NCI-H69 (cell line): Measurements from ENCODE around the gene HSD3B7.
"Not testable (repeated sequence)": the region's sequence is repeated elsewhere in the genome, so short reads cannot be mapped to it uniquely, and the experiment has no call there.

Source experiments
- DNase-seq: peaks from one replicate; lab custom pipeline; 2025; lab: John Stamatoyannopoulos, UW

HSD3B7 gene

GRCh38 chr16:31000671-31001382 is 15.8 kb downstream of the HSD3B7 start:
- no peak for DNase-seq

DNA sequence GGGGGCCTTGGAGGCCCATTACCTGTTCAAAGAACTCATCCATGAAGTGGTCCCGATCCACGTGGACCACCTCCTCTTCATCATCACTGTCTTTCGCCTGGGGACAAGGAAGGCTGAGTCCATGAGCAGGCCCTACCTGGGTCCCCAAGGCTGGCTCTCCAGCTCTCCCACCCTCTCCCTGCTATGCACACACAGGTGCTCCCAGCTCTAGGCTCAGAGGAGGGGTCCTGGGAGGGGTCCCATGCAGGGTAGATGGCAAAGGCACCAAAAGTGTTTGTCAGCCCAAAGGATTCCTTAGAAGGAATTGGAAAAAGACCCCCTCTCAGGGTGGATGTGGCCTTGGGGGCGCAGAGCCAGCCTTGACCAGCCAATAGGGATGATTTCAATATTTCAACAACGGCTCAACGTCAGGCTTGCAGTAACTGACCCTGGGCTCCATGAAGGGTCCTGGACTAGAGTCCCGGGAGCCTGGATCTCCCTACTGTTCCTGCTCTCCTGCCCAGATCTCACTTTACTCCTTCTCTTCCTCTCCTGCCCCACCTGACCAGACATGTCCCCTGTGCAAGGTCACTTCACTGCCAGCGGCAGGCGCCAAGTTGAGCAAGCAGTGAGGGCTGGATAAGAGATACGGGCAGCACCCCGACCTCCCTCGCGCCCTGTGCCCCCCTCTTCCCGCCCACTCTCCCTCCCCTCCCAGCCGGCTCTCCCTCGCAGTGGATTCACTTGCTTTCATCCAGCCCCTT is 16.7 kb downstream of the HSD3B7 start:
- no peak for DNase-seq

- no peak for DNase-seq
These were observed 17.3 kb downstream of the HSD3B7 start for GRCh38 chr16:31002250-31002700.

- no peak for DNase-seq
These were observed 17.9 kb downstream of the HSD3B7 start for GRCh38 chr16:31002862-31003341.

GRCh38 chr16:31003744-31004143 is 18.7 kb downstream of the HSD3B7 start:
- DNase-seq = no peak

- DNase-seq = no peak
These were observed 19.7 kb downstream of the HSD3B7 start for GRCh38 chr16:31004658-31005057.

DNA sequence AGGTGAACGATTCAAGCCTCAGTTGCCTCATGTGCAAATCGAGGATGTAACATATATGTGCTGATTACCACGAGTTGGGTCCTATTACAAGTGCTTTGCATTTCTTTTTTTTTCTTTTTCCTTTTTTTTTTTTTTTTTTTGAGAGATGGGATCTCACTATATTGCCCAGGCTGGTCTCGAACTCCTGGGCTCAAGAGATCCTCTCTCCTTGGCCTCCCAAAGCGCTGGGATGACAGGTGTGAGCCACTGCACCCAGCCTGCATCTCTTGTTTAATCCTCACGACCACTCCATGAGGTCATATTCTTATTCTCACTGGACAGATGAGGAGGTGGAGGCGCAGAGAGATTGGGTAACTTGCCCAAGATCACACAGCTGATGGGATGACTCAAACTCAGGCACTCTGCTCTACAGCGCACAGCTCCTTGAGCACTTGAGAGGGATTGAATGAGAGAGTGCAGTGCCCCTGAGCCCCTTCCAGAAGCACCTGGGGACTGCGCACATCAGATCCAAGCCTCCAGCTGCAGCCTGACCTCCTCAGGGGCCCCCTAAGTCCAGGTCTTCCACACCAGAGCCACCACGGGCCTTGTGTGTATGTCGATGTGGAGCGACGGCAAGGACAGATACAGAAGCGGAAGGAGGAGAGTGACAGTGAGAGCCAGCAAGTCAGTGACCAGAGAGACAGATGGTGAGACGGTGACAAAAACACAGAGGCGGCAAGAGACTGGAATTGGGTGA is 20.5 kb downstream of the HSD3B7 start:
- no peak for DNase-seq

GRCh38 chr16:31006086-31006385 is 21.0 kb downstream of the HSD3B7 start:
- no peak for DNase-seq

DNA sequence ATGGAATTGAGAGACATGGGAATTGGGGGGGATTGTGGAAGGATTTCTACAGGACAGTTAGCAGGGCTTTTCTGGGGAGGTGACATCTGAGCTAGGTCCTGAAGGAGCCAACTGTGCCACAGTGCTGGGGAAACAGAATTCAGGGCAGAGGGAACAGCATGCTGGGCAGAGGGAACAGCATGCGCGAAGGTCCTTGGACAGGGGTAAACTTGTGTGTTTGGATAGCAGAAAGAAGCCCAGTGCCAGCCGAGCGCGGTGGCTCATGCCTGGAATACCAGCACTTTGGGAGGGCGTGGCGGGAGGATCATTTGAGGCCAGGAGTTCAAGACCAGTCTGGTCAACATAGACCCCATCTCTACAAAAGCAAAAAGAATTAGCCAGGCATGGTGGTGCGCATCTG is 21.6 kb downstream of the HSD3B7 start:
- no peak for DNase-seq

- no peak for DNase-seq
These were observed 22.7 kb downstream of the HSD3B7 start for GRCh38 chr16:31007684-31008083.

DNA sequence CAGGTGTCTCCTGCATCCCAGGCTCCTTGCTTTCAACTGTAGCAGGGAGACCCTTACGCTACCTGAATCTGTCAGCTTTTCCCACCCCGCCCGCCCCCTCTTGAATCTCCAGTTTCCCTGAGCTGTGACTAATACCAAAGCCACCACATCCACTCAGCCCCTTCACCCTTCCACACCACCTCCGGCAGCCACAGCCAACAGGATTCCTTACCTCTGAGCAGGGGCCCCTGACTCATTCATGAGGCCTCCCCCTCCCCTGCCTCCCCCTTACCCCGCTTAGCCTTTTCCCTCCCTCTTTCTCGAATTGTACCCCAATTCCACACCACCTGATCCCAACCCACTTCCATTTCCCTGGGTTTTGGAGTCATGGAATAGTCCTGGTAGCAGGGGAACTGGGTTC is 23.1 kb downstream of the HSD3B7 start:
- no peak for DNase-seq

- DNase-seq = no peak
These were observed 23.5 kb downstream of the HSD3B7 start for GRCh38 chr16:31008551-31008950.

DNA sequence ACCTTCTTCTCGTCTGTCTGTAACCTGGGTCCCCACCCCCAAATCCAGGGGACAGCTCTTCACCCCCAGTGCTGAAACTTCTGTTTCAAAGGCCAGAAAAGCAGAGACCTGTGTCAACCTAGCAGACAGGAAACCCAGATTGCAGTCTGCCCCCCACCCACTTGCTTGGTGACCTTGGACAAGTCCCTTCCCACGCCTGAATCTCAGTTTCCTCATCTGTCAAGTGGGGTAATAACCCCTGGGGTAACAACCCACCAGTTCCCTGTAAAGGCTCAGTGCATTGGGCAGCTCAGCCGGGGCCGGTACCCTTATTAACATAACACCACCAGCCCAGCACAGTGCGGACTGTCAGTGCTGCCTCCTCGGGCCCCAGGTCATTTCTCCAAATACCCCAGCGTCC is 24.1 kb downstream of the HSD3B7 start:
- no peak for DNase-seq

DNA sequence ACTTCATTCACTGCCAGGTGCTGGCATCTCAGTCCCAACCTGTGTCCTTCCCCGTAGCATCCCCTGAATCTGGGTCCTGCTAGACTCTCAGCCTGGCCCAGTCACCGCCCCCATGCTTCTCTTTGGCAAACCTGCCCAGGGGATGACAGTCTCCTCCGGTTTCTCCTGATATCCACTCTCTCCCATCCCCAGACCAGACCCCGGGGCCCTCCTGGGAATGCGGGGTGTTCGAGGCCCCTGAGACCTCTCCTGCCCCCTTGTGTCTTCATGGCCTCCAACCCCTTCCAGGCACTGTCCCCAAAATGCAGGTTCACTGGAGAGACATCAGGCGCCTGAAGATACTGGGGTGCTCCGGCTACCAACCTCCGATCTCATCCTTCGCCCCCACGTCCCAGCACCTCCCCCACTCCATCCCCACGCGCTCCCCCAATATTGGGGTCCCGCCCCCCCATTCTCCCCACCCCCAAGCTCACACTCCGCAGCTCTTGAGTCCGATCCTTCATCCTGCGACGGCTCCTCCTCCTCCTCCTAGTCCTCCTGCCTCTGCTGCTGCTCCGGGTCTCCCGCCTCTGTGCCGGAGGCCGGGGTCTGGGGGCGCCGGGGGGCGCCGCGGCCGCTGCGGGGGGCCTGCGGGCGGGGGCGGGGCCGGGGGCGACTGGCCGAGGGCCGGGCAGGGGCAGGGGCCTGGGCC is 25.0 kb downstream of the HSD3B7 start:
- no peak for DNase-seq

- peak; percentile 76 for DNase-seq
These were observed 25.7 kb downstream of the HSD3B7 start, which contains the start of gene STX1B for GRCh38 chr16:31010585-31011325. STX1B (minus strand) TSS chr16:31010638; CDS start chr16:31010396, 242 bp downstream.

DNA sequence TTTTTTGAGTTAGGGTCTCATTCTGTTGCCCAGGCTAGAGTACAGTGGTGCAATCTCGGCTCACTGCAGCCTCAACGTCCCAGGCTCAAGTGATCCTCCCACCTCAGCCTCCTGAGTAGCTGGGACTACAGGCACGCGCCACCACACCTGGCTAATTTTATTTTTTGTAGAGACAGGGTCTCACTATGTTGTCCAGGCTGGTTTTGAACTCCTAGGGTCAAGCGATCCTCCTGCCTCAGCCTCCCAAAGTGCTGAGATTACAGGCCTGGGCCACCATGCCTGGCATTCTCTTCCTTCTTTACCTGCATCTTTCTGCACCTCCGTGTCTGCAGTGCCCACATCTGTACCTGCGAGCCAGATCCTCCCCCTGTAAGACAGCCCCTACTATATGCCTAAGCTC is 26.8 kb downstream of the HSD3B7 start:
- not testable (repeated sequence) for DNase-seq

DNA sequence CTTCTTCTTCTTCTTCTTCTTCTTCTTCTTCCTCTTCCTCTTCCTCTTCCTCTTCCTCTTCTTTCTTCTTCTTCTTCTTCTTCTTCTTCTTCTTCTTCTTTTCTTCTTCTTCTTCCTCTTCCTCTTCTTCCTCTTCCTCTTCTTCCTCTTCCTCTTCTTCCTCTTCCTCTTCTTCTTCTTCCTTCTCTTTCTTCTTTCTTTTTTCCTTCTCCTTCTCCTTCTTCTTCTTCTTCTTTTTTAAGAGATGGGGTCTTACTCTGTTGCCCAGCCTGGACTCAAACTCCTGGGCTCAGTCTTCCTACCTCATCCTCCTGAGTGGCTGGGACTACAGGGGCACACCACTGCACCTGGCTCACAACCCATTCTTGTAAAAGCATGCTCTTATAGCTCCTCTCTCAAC is 28.3 kb downstream of the HSD3B7 start:
- DNase-seq = not testable (repeated sequence)

DNA sequence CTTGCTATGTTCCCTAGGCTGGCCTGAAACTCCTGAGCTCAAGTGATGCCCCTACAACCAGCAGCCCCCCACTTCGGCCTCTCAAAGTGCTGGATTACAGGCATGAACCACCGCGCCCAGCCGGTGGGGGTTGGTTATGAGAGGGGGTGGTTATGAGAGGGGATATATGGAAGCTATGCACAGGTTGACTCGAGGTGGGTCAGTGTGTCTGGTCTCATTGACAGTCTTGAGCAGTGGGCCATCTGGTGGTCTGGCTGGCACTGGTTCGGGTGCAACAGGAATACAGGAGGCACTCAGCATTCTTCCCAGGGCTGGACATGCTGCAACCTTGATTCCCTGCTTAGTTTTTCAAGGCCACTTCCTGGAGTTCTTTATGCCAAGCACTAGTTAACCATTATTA is 31.0 kb downstream of the HSD3B7 start:
- no peak for DNase-seq

DNA sequence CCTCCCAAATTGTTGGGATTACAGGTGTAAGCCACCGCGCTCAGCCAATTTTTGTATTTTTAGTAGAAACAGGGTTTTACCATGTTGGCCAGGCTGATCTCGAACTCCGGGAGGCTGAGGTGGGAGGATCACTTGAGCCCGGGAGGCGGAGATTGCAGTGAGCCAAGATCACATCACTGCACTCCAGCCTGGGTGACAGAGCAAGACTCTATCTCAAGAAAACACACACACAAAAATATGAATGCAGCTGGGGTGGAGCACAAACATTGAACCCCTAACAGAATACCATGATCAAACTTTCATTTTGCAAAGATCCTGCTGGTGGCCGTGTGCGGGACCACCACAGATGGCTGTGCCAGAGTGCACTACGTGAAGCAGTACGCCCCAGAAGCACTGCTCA is 32.7 kb downstream of the HSD3B7 start:
- not testable (repeated sequence) for DNase-seq

DNA sequence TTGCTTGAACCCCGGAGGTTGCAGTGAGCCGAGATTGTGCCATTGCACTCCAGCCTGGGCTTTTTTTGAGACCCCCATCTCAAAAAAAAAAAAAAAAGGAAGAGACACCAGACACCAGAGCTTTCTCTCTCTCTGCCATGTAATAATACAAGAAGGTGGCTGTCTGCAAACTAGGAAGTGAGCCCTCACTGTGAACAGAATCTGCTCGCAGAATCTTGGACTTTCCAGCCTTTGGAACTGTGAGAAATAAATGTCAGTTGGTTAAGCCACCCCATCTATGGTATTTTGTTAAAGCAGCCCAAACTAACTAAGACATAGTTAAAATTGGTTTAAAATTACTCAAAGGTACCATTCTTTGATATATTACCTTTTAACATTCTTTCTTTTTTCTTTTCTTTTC is 35.5 kb downstream of the HSD3B7 start:
- no peak for DNase-seq

DNA sequence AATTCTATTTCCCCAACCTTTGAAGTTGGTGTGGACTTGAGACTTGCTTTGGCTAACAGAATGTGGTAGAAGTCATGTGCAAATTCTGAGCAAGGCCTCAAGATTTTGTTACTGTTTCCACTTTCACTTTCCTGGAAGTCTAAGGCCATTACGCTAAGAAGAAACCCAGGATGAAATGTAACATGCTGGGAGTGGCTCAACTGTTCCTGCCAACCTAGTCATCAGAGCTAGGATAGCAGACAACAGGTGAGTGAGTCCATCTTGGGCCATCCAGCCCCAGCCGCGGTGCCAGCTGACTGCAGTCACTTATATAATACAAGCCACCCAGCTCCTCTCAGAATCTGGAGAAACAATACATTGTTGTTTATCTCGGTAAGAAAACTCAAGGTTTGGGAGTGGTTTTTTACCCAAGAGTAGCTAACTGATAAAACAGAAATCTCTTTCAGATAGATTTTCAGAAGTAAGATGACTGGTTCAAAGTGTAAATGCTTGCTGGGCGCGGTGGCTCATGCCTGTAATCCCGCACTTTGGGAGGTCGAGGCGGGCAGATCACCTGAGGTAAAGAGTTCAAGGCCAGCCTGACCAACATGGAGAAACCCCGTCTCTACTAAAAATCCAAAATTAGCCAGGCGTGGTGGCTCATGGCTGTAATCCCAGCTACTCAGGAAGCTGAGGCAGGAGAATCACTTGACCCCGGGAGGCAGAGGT is 37.7 kb downstream of the HSD3B7 start:
- DNase-seq = no peak
